HepG2 (cell line): ENCODE data around the gene TAF8. TPM values are rescaled to one million over a fixed set of nuclear protein-coding genes. Genes with fewer than 3 reads are reported as not detected.

ENCODE experiments used
- FOXP4 ChIP-seq: sonication (generic); formaldehyde crosslinking; IDR thresholded peaks from 2 replicates; pipeline ENCODE4 v1.4.0; 2020; ENCODE audit warnings: missing genetic modification reagents
- KDM3A ChIP-seq: IDR thresholded peaks from 2 replicates; pipeline ENCODE4 v1.6.1; 2018; ENCODE audit warnings: low read depth, missing compliant biosample characterization
- KDM4B ChIP-seq: sonication (generic); formaldehyde crosslinking; IDR thresholded peaks from 2 replicates; pipeline ENCODE4 v1.4.0; 2020; ENCODE audit warnings: missing genetic modification reagents
- PRDM10 ChIP-seq: sonication (generic); formaldehyde crosslinking; IDR thresholded peaks from 2 replicates; pipeline ENCODE4 v1.4.0; 2020; ENCODE audit warnings: low read depth, missing genetic modification reagents
- RFX5 ChIP-seq: IDR thresholded peaks from 2 replicates; pipeline ENCODE4 v1.6.1; 2011; ENCODE audit warnings: low read depth, low read length, improper control_type of control experiment
- SRSF9 ChIP-seq: fragments of 200-400 bp; formaldehyde crosslinking; IDR thresholded peaks from 2 replicates; pipeline ENCODE4 v1.6.1; 2018; ENCODE audit warnings: borderline replicate concordance, mild to moderate bottlenecking, low read depth, low read length; ENCODE audit not compliant: insufficient read depth, poor library complexity, severe bottlenecking
- ZBTB49 ChIP-seq: sonication (generic); formaldehyde crosslinking; IDR thresholded peaks from 2 replicates; pipeline ENCODE4 v1.4.0; 2020; ENCODE audit warnings: missing genetic modification reagents, borderline replicate concordance
- ZFAT ChIP-seq: sonication (generic); formaldehyde crosslinking; conservative IDR thresholded peaks from 2 replicates; pipeline ENCODE4 v1.8.1; 2023; ENCODE audit warnings: missing genetic modification reagents, inconsistent platforms
- ZFX ChIP-seq: sonication (generic); formaldehyde crosslinking; IDR thresholded peaks from 2 replicates; pipeline ENCODE4 v1.4.0; 2020; ENCODE audit warnings: mild to moderate bottlenecking, low read depth, missing genetic modification reagents, moderate library complexity
- ZNF343 ChIP-seq: sonication (generic); formaldehyde crosslinking; IDR thresholded peaks from 2 replicates; pipeline ENCODE4 v1.4.0; 2020; ENCODE audit warnings: mild to moderate bottlenecking, missing genetic modification reagents
- ZNF737 ChIP-seq: sonication (generic); formaldehyde crosslinking; IDR thresholded peaks from 2 replicates; pipeline ENCODE4 v1.5.0; 2020; ENCODE audit warnings: missing genetic modification reagents, mild to moderate bottlenecking, borderline replicate concordance
- ZNF761 ChIP-seq: sonication (generic); formaldehyde crosslinking; conservative IDR thresholded peaks from 2 replicates; pipeline ENCODE4 v1.4.0; 2020; ENCODE audit warnings: mild to moderate bottlenecking, missing genetic modification reagents
- polyA plus RNA-seq, 8 experiments: library from polyadenylated mRNA; depleted of rRNA in 3 of 8; stranded (reverse) in 7 of 8; unstranded in 1 of 8; fragments of >200 nt; fragmentation: Illumina TruSeq in 4 of 8; extraction: Trizol in 4 of 8; gene quantifications; 2 replicates each; pipeline versions ENCODE4 v1.2.1 to v1.2.3, GENCODE V29; 2011 to 2016; ENCODE audit warnings: low read depth in 4 of 8, missing spikeins in 1 of 8, mixed read lengths in 1 of 8; ENCODE audit not compliant: insufficient read depth in 1 of 8
- total RNA-seq, 5 experiments: library from RNA; depleted of rRNA; stranded (reverse); fragments of >200 nt; fragmentation: Illumina TruSeq; extraction: Trizol; gene quantifications; 2 replicates each; pipeline ENCODE4 v1.2.3, GENCODE V29; 2016; ENCODE audit warnings: low read depth in 1 of 5
- TF ChIP-seq, protein P1 (sequence below): sonication (generic); formaldehyde crosslinking; IDR thresholded peaks from 2 replicates; pipeline ENCODE4 v1.4.0; 2020; ENCODE audit warnings: missing genetic modification reagents
- TF ChIP-seq, protein P2 (sequence below): sonication (generic); formaldehyde crosslinking; IDR thresholded peaks from 2 replicates; pipeline ENCODE4 v1.4.0; 2020; ENCODE audit warnings: missing genetic modification reagents

The TAF8 gene
- total and polyA plus RNA-seq, 2 of the 13 experiments (the other 11 are each of a cell fraction or from before 2014, with no cell fraction given), result 25.2 to 25.8 TPM

DNA sequence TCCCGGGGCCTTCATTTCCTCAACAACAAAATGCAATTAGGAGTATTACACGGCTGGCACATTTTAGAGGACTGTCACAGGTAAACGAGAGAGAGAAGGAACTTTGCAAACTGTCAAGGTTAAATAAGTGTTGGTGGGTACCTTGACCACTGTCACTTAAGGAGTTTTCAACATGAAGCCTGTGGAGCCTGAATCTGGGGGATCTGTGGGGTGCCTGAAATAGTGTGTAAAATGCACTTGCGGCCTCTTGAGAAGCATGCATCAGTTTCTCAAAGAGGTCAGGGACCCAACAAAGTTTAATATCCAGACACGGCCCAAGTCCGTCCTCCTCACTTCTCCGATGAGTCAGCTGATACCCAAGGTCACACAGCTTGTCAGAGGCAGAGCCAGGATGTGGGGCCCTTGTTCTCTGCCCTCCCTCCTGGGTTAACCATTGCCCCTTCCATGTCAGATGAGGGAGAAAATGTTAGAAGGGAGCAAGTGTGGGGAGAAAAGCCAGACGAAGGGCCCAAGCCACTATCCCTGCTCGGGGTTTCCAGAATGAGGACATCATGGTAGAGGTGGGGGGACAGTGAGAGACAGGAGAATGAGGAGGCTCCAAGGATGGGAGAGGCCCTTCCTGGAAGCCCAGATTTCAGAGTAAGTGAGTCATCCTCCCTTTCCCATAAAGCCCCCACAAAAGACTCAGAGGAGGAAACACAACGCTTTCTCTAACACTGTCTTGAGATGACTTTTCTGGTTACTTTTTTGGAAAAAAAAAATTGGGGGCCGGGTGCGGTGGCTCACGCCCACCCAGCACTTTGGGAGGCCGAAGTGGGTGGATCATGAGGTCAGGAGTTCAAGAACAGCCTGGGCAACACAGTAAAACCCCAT lies 49.9 kb downstream of the TAF8 start (continued):
- no peak for TF ChIP-seq KDM3A (CRISPR knock-in tag)
- TF ChIP-seq ZNF761 (CRISPR knock-in tag), result no peak
- TF ChIP-seq ZNF343 (CRISPR knock-in tag), result no peak
- 0 out of 2 replicates have a peak, but pooled peaks have one; percentile 44 for TF ChIP-seq PRDM10 (CRISPR knock-in tag)
- no peak for TF ChIP-seq ZBTB49 (CRISPR knock-in tag)
- TF ChIP-seq KDM4B, result no peak
- TF ChIP-seq ZFAT (CRISPR knock-in tag), result no peak
- 0 out of 2 replicates have a peak, but pooled peaks have one; percentile 5 for TF ChIP-seq ZFX
- no peak for TF ChIP-seq SRSF9
- TF ChIP-seq RFX5, result no peak
- TF ChIP-seq, protein P1, sequence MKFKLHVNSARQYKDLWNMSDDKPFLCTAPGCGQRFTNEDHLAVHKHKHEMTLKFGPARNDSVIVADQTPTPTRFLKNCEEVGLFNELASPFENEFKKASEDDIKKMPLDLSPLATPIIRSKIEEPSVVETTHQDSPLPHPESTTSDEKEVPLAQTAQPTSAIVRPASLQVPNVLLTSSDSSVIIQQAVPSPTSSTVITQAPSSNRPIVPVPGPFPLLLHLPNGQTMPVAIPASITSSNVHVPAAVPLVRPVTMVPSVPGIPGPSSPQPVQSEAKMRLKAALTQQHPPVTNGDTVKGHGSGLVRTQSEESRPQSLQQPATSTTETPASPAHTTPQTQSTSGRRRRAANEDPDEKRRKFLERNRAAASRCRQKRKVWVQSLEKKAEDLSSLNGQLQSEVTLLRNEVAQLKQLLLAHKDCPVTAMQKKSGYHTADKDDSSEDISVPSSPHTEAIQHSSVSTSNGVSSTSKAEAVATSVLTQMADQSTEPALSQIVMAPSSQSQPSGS, result no peak
- TF ChIP-seq FOXP4 (CRISPR knock-in tag), result no peak
- TF ChIP-seq, protein P2, sequence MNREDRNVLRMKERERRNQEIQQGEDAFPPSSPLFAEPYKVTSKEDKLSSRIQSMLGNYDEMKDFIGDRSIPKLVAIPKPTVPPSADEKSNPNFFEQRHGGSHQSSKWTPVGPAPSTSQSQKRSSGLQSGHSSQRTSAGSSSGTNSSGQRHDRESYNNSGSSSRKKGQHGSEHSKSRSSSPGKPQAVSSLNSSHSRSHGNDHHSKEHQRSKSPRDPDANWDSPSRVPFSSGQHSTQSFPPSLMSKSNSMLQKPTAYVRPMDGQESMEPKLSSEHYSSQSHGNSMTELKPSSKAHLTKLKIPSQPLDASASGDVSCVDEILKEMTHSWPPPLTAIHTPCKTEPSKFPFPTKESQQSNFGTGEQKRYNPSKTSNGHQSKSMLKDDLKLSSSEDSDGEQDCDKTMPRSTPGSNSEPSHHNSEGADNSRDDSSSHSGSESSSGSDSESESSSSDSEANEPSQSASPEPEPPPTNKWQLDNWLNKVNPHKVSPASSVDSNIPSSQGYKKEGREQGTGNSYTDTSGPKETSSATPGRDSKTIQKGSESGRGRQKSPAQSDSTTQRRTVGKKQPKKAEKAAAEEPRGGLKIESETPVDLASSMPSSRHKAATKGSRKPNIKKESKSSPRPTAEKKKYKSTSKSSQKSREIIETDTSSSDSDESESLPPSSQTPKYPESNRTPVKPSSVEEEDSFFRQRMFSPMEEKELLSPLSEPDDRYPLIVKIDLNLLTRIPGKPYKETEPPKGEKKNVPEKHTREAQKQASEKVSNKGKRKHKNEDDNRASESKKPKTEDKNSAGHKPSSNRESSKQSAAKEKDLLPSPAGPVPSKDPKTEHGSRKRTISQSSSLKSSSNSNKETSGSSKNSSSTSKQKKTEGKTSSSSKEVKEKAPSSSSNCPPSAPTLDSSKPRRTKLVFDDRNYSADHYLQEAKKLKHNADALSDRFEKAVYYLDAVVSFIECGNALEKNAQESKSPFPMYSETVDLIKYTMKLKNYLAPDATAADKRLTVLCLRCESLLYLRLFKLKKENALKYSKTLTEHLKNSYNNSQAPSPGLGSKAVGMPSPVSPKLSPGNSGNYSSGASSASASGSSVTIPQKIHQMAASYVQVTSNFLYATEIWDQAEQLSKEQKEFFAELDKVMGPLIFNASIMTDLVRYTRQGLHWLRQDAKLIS (CRISPR knock-in tag), result no peak
- TF ChIP-seq ZNF737, result no peak
